ENCODE measurements around the gene GNLY.
"Not testable (repeated sequence)": the region's sequence is repeated elsewhere in the genome, so short reads cannot be mapped to it uniquely, and the experiment has no call there.

GNLY gene

GRCh38 chr2:85663594-85664565 lies 30.3 kb upstream of the GNLY start:
- no peak overlapping the region for H3K4me3 ChIP-seq (ENCODE audit: insufficient read depth, low read depth, low read length, poor library complexity, severe bottlenecking)
- no peaks in the 10 kb centered on the region for H3K27me3 ChIP-seq (replicated peaks; ENCODE audit: control insufficient read depth, insufficient read depth, low read length, poor library complexity, severe bottlenecking)

GRCh38 chr2:85665264-85665937 lies 28.8 kb upstream of the GNLY start:
- no peak overlapping the region for H3K4me3 ChIP-seq (ENCODE audit: insufficient read depth, low read depth, low read length, poor library complexity, severe bottlenecking)
- H3K36me3 ChIP-seq (ENCODE audit: control insufficient read depth, insufficient read depth, low read length): no peaks in the 10 kb centered on the region
- no peaks in the 10 kb centered on the region for H3K4me1 ChIP-seq (ENCODE audit: control insufficient read depth, insufficient read depth, low read length, poor library complexity, severe bottlenecking)
- no peak for DNase-seq
- H3K27ac ChIP-seq (ENCODE audit: insufficient read depth, low read length, poor library complexity, severe bottlenecking): no peak overlapping the region
- H3K27me3 ChIP-seq (replicated peaks; ENCODE audit: control insufficient read depth, insufficient read depth, low read length, poor library complexity, severe bottlenecking): no peaks in the 10 kb centered on the region
- H3K9me3 ChIP-seq (ENCODE audit: control insufficient read depth, low read length): no peaks in the 10 kb centered on the region

More at GRCh38 chr2:85663594-85664565, 30.3 kb upstream of the GNLY start:
- Histone ChIP-seq H3K27ac (ENCODE audit: insufficient read depth, low read length, poor library complexity, severe bottlenecking) (no peak overlapping the region), H3K9me3 (ENCODE audit: control insufficient read depth, low read length) (no peaks in the 10 kb centered on the region), H3K4me1 (ENCODE audit: control insufficient read depth, insufficient read depth, low read length, poor library complexity, severe bottlenecking) (no peaks in the 10 kb centered on the region), H3K36me3 (ENCODE audit: control insufficient read depth, insufficient read depth, low read length) (no peaks in the 10 kb centered on the region)
- DNase-seq: no peak

- DNase-seq: no peak
- H3K36me3 ChIP-seq (ENCODE audit: control insufficient read depth, insufficient read depth, low read length): no peaks in the 10 kb centered on the region
- no peaks in the 10 kb centered on the region for H3K4me1 ChIP-seq (ENCODE audit: control insufficient read depth, insufficient read depth, low read length, poor library complexity, severe bottlenecking)
- no peaks in the 10 kb centered on the region for H3K27me3 ChIP-seq (replicated peaks; ENCODE audit: control insufficient read depth, insufficient read depth, low read length, poor library complexity, severe bottlenecking)
- no peak overlapping the region for H3K4me3 ChIP-seq (ENCODE audit: insufficient read depth, low read depth, low read length, poor library complexity, severe bottlenecking)
- H3K27ac ChIP-seq (ENCODE audit: insufficient read depth, low read length, poor library complexity, severe bottlenecking): no peak overlapping the region
- H3K9me3 ChIP-seq (ENCODE audit: control insufficient read depth, low read length): no peaks in the 10 kb centered on the region
Measured at GRCh38 chr2:85666016-85666415, 28.1 kb upstream of the GNLY start.

- H3K36me3 ChIP-seq (ENCODE audit: control insufficient read depth, insufficient read depth, low read length): no peaks in the 10 kb centered on the region
- H3K9me3 ChIP-seq (ENCODE audit: control insufficient read depth, low read length): no peaks in the 10 kb centered on the region
- no peak overlapping the region for H3K27ac ChIP-seq (ENCODE audit: insufficient read depth, low read length, poor library complexity, severe bottlenecking)
- no peaks in the 10 kb centered on the region for H3K4me1 ChIP-seq (ENCODE audit: control insufficient read depth, insufficient read depth, low read length, poor library complexity, severe bottlenecking)
- no peak overlapping the region for H3K4me3 ChIP-seq (ENCODE audit: insufficient read depth, low read depth, low read length, poor library complexity, severe bottlenecking)
- DNase-seq: no peak
- no peaks in the 10 kb centered on the region for H3K27me3 ChIP-seq (replicated peaks; ENCODE audit: control insufficient read depth, insufficient read depth, low read length, poor library complexity, severe bottlenecking)
Measured at GRCh38 chr2:85666435-85667316, 27.5 kb upstream of the GNLY start.

GRCh38 chr2:85667561-85668008 lies 26.6 kb upstream of the GNLY start:
- H3K9me3 ChIP-seq (ENCODE audit: control insufficient read depth, low read length): no peaks in the 10 kb centered on the region
- H3K27me3 ChIP-seq (replicated peaks; ENCODE audit: control insufficient read depth, insufficient read depth, low read length, poor library complexity, severe bottlenecking): no peaks in the 10 kb centered on the region
- H3K4me3 ChIP-seq (ENCODE audit: insufficient read depth, low read depth, low read length, poor library complexity, severe bottlenecking): no peak overlapping the region
- no peaks in the 10 kb centered on the region for H3K4me1 ChIP-seq (ENCODE audit: control insufficient read depth, insufficient read depth, low read length, poor library complexity, severe bottlenecking)
- H3K27ac ChIP-seq (ENCODE audit: insufficient read depth, low read length, poor library complexity, severe bottlenecking): no peak overlapping the region
- DNase-seq: no peak
- no peaks in the 10 kb centered on the region for H3K36me3 ChIP-seq (ENCODE audit: control insufficient read depth, insufficient read depth, low read length)

- Histone ChIP-seq H3K9me3 (ENCODE audit: control insufficient read depth, low read length) (no peaks in the 10 kb centered on the region), H3K4me1 (ENCODE audit: control insufficient read depth, insufficient read depth, low read length, poor library complexity, severe bottlenecking) (no peaks in the 10 kb centered on the region), H3K4me3 (ENCODE audit: insufficient read depth, low read depth, low read length, poor library complexity, severe bottlenecking) (no peak within 1 kb of the TSS), H3K27me3 (replicated peaks; ENCODE audit: control insufficient read depth, insufficient read depth, low read length, poor library complexity, severe bottlenecking) (no peaks in the 10 kb centered on the region), H3K36me3 (ENCODE audit: control insufficient read depth, insufficient read depth, low read length) (no peaks in the 10 kb centered on the region), H3K27ac (ENCODE audit: insufficient read depth, low read length, poor library complexity, severe bottlenecking) (no peak within 1 kb of the TSS)
- no peak for DNase-seq
Measured at GRCh38 chr2:85668009-85668856, 25.9 kb upstream of the GNLY start, which contains the start of gene SFTPB. Gene SFTPB (minus strand): TSS chr2:85668199. CDS start chr2:85668183, 16 bp downstream.

- H3K4me1 ChIP-seq (ENCODE audit: control insufficient read depth, insufficient read depth, low read length, poor library complexity, severe bottlenecking): no peaks in the 10 kb centered on the region
- no peaks in the 10 kb centered on the region for H3K27me3 ChIP-seq (replicated peaks; ENCODE audit: control insufficient read depth, insufficient read depth, low read length, poor library complexity, severe bottlenecking)
- H3K4me3 ChIP-seq (ENCODE audit: insufficient read depth, low read depth, low read length, poor library complexity, severe bottlenecking): no peak overlapping the region
- H3K9me3 ChIP-seq (ENCODE audit: control insufficient read depth, low read length): no peaks in the 10 kb centered on the region
- DNase-seq: no peak
- H3K27ac ChIP-seq (ENCODE audit: insufficient read depth, low read length, poor library complexity, severe bottlenecking): no peak overlapping the region
- no peaks in the 10 kb centered on the region for H3K36me3 ChIP-seq (ENCODE audit: control insufficient read depth, insufficient read depth, low read length)
Measured at GRCh38 chr2:85668857-85669142, 25.4 kb upstream of the GNLY start.

GRCh38 chr2:85669549-85669948 lies 24.6 kb upstream of the GNLY start:
- Histone ChIP-seq H3K27ac (ENCODE audit: insufficient read depth, low read length, poor library complexity, severe bottlenecking) (no peak overlapping the region), H3K27me3 (replicated peaks; ENCODE audit: control insufficient read depth, insufficient read depth, low read length, poor library complexity, severe bottlenecking) (no peaks in the 10 kb centered on the region), H3K9me3 (ENCODE audit: control insufficient read depth, low read length) (no peaks in the 10 kb centered on the region), H3K36me3 (ENCODE audit: control insufficient read depth, insufficient read depth, low read length) (no peaks in the 10 kb centered on the region), H3K4me1 (ENCODE audit: control insufficient read depth, insufficient read depth, low read length, poor library complexity, severe bottlenecking) (no peaks in the 10 kb centered on the region), H3K4me3 (ENCODE audit: insufficient read depth, low read depth, low read length, poor library complexity, severe bottlenecking) (no peak overlapping the region)
- DNase-seq: no peak

GRCh38 chr2:85670416-85670815 lies 23.7 kb upstream of the GNLY start:
- not testable (repeated sequence) for H3K27ac ChIP-seq (ENCODE audit: insufficient read depth, low read length, poor library complexity, severe bottlenecking); H3K4me3 ChIP-seq (ENCODE audit: insufficient read depth, low read depth, low read length, poor library complexity, severe bottlenecking); H3K27me3 ChIP-seq (replicated peaks; ENCODE audit: control insufficient read depth, insufficient read depth, low read length, poor library complexity, severe bottlenecking); H3K9me3 ChIP-seq (ENCODE audit: control insufficient read depth, low read length); H3K36me3 ChIP-seq (ENCODE audit: control insufficient read depth, insufficient read depth, low read length); H3K4me1 ChIP-seq (ENCODE audit: control insufficient read depth, insufficient read depth, low read length, poor library complexity, severe bottlenecking); DNase-seq
